ENCODE results near the gene CDH9.

The CDH9 gene

GRCh38 chr5:27021471-27021870, 16.9 kb downstream of the CDH9 start:
- no peak overlapping the region for H3K4me3 ChIP-seq (ENCODE audit: insufficient read depth, low read length, poor library complexity, severe bottlenecking)
- no peaks in the 10 kb centered on the region for H3K27me3 ChIP-seq (ENCODE audit: low read length)
- no peaks in the 10 kb centered on the region for H3K9me3 ChIP-seq (ENCODE audit: insufficient read depth, low read length)
- 0 out of 2 replicates have a peak, but pooled peaks cover under 1% of the 10 kb centered on the region for H3K36me3 ChIP-seq (ENCODE audit: low read length)
- H4K20me1 ChIP-seq (ENCODE audit: low read depth, low read length) = no peaks in the 10 kb centered on the region
- H3K9me2 ChIP-seq (replicated peaks; ENCODE audit: insufficient read depth, low read length) = no peaks in the 10 kb centered on the region
- H2AFZ ChIP-seq (ENCODE audit: low read depth, low read length, severe bottlenecking) = no peak overlapping the region
- no peaks in the 10 kb centered on the region for H3K79me2 ChIP-seq (ENCODE audit: insufficient read depth, low read length)
- no peak overlapping the region for H3K4me2 ChIP-seq (ENCODE audit: low read depth, low read length, poor library complexity, severe bottlenecking)
- H3K27ac ChIP-seq (ENCODE audit: low read depth, low read length) = no peak overlapping the region
- H3F3A ChIP-seq (ENCODE audit: insufficient read depth) = no peaks in the 10 kb centered on the region
- TF ChIP-seq EZH2phosphoT487 (conservative IDR thresholded peaks at IDR 0.05; ENCODE audit: low read length) (no peak), CTCF (IDR thresholded peaks at IDR 0.05; ENCODE audit: insufficient read depth, low read length, poor library complexity, severe bottlenecking) (no peak)
- no peak overlapping the region for H3K9ac ChIP-seq (ENCODE audit: low read length)

DNA sequence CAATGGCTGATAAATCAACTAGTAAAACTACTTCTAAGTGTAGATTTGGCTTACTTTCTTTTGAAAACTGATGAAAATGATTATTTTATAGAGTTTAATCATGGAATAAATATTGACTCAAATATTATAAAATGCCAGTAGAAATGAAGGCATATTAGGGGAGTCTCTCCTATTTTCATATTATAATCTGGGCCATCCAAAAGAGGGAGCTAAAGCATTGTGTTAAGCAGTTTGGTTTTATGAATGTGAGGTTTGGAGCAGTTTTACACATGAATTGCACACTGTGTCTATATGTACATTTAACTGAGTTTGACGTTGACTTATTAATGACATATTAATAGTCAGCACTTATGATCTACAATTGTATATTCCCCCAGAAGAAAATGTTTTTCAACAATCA, 17.4 kb downstream of the CDH9 start:
- no peak overlapping the region for H3K4me2 ChIP-seq (ENCODE audit: low read depth, low read length, poor library complexity, severe bottlenecking)
- H3F3A ChIP-seq (ENCODE audit: insufficient read depth) = no peaks in the 10 kb centered on the region
- H4K20me1 ChIP-seq (ENCODE audit: low read depth, low read length) = no peaks in the 10 kb centered on the region
- no peak overlapping the region for H3K4me3 ChIP-seq (ENCODE audit: insufficient read depth, low read length, poor library complexity, severe bottlenecking)
- H3K27ac ChIP-seq (ENCODE audit: low read depth, low read length) = no peak overlapping the region
- 0 out of 2 replicates have a peak, but pooled peaks cover 3% of the 10 kb centered on the region for H3K36me3 ChIP-seq (ENCODE audit: low read length)
- H2AFZ ChIP-seq (ENCODE audit: low read depth, low read length, severe bottlenecking) = no peak overlapping the region
- no peaks in the 10 kb centered on the region for H3K27me3 ChIP-seq (ENCODE audit: low read length)
- H3K9me2 ChIP-seq (replicated peaks; ENCODE audit: insufficient read depth, low read length) = no peaks in the 10 kb centered on the region
- H3K9me3 ChIP-seq (ENCODE audit: insufficient read depth, low read length) = no peaks in the 10 kb centered on the region
- no peak overlapping the region for H3K9ac ChIP-seq (ENCODE audit: low read length)
- no peak for TF ChIP-seq CTCF (IDR thresholded peaks at IDR 0.05; ENCODE audit: insufficient read depth, low read length, poor library complexity, severe bottlenecking)
- TF ChIP-seq EZH2phosphoT487 (conservative IDR thresholded peaks at IDR 0.05; ENCODE audit: low read length) = no peak
- H3K79me2 ChIP-seq (ENCODE audit: insufficient read depth, low read length) = no peaks in the 10 kb centered on the region

- no peaks in the 10 kb centered on the region for H3F3A ChIP-seq (ENCODE audit: insufficient read depth)
- H3K4me3 ChIP-seq (ENCODE audit: insufficient read depth, low read length, poor library complexity, severe bottlenecking) = no peak overlapping the region
- H3K9me2 ChIP-seq (replicated peaks; ENCODE audit: insufficient read depth, low read length) = no peaks in the 10 kb centered on the region
- no peak overlapping the region for H3K27ac ChIP-seq (ENCODE audit: low read depth, low read length)
- H4K20me1 ChIP-seq (ENCODE audit: low read depth, low read length) = no peaks in the 10 kb centered on the region
- H3K9me3 ChIP-seq (ENCODE audit: insufficient read depth, low read length) = no peaks in the 10 kb centered on the region
- TF ChIP-seq EZH2phosphoT487 (conservative IDR thresholded peaks at IDR 0.05; ENCODE audit: low read length) = no peak
- TF ChIP-seq CTCF (IDR thresholded peaks at IDR 0.05; ENCODE audit: insufficient read depth, low read length, poor library complexity, severe bottlenecking) = no peak
- H3K27me3 ChIP-seq (ENCODE audit: low read length) = no peaks in the 10 kb centered on the region
- no peak overlapping the region for H3K4me2 ChIP-seq (ENCODE audit: low read depth, low read length, poor library complexity, severe bottlenecking)
- no peak overlapping the region for H3K9ac ChIP-seq (ENCODE audit: low read length)
- H2AFZ ChIP-seq (ENCODE audit: low read depth, low read length, severe bottlenecking) = peak overlapping the region; percentile 51
- no peaks in the 10 kb centered on the region for H3K79me2 ChIP-seq (ENCODE audit: insufficient read depth, low read length)
- 0 out of 2 replicates have a peak, but pooled peaks cover 3% of the 10 kb centered on the region for H3K36me3 ChIP-seq (ENCODE audit: low read length)
Measured at GRCh38 chr5:27015758-27016157, 22.6 kb downstream of the CDH9 start.

Data from SU-DHL-6 (cell line).